OCI-LY7 (cell line): ENCODE results near the gene OVCA2. TPM values are rescaled to one million over a fixed set of nuclear protein-coding genes. Genes with fewer than 3 reads are reported as not detected.

Experiments
- BruUV-seq: library from RNA; stranded (reverse); fragments of 400-500 nt; replicated peaks from 2 replicates; lab custom pipeline; 2021; lab: Mats Ljungman, UMichigan
- CTCF ChIA-PET: fragments of 300-600 bp; sonication (Branson Sonifier 250); formaldehyde crosslinking; loops from one replicate; lab custom pipeline; 2022; ENCODE audit warnings: antibody characterized with exemption; ENCODE audit not compliant: unreplicated experiment; lab: Charles Lee
- POLR2A ChIA-PET: fragments of 300-600 bp; sonication (Branson Sonifier 250); formaldehyde crosslinking; loops from one replicate; lab custom pipeline; 2022; ENCODE audit warnings: antibody characterized with exemption; lab: Charles Lee
- DNase-seq: peaks from one replicate; pipeline ENCODE4 v3.0.0-alpha.2; 2015; ENCODE audit warnings: low spot score
- H2AFZ ChIP-seq: fragments of 200-600 bp; sonication (generic), shearing (Covaris generic); 2 replicates; pipeline ENCODE4 v1.6.1; 2014; ENCODE audit warnings: mild to moderate bottlenecking, antibody characterized with exemption, low read length, moderate library complexity
- H3K27ac ChIP-seq: fragments of 200-600 bp; sonication (generic); 2 replicates; pipeline ENCODE4 v1.5.1; 2014; ENCODE audit warnings: mixed run types, low read depth, mild to moderate bottlenecking, moderate library complexity, low read length, inconsistent platforms; ENCODE audit not compliant: poor library complexity, severe bottlenecking
- H3K36me3 ChIP-seq: fragments of 200-600 bp; sonication (generic); 2 replicates; pipeline ENCODE4 v1.6.1; 2014; ENCODE audit warnings: mild to moderate bottlenecking, antibody characterized with exemption, low read length, moderate library complexity, mixed read lengths; ENCODE audit not compliant: insufficient read depth
- H3K4me1 ChIP-seq: fragments of 200-600 bp; sonication (generic); 2 replicates; pipeline ENCODE4 v1.5.1; 2014; ENCODE audit warnings: mild to moderate bottlenecking, low read length; ENCODE audit not compliant: insufficient read depth, poor library complexity, severe bottlenecking
- H3K4me2 ChIP-seq: fragments of 200-600 bp; sonication (generic); 2 replicates; pipeline ENCODE4 v1.6.1; 2014; ENCODE audit warnings: mild to moderate bottlenecking, low read length
- H3K4me3 ChIP-seq: fragments of 200-600 bp; sonication (generic); 2 replicates; pipeline ENCODE4 v1.5.1; 2014; ENCODE audit warnings: mild to moderate bottlenecking, low read depth, low read length; ENCODE audit not compliant: poor library complexity, severe bottlenecking
- H3K79me2 ChIP-seq: fragments of 200-600 bp; sonication (generic); 2 replicates; pipeline ENCODE4 v1.6.1; 2016; ENCODE audit warnings: low read depth, mild to moderate bottlenecking, low read length, moderate library complexity, mixed read lengths; ENCODE audit not compliant: insufficient read depth
- H3K9me2 ChIP-seq: fragments of 200-600 bp; sonication (generic); 2 replicates; pipeline ENCODE4 v1.6.1; 2016; ENCODE audit warnings: mild to moderate bottlenecking, low read length, mixed read lengths; ENCODE audit not compliant: insufficient read depth
- H3K9me3 ChIP-seq: fragments of 200-600 bp; sonication (generic); 2 replicates; pipeline ENCODE4 v1.6.1; 2014; ENCODE audit warnings: mild to moderate bottlenecking, mixed run types, low read length, mixed read lengths
- H4K20me1 ChIP-seq: fragments of 200-600 bp; sonication (generic); 2 replicates; pipeline ENCODE4 v1.6.1; 2014; ENCODE audit warnings: mild to moderate bottlenecking, antibody characterized with exemption, low read length, moderate library complexity, mixed read lengths; ENCODE audit not compliant: insufficient read depth
- CTCF ChIP-seq: fragments of 200-600 bp; sonication (generic); conservative IDR thresholded peaks from 2 replicates; pipeline ENCODE4 v1.5.1; 2014; ENCODE audit warnings: mild to moderate bottlenecking, antibody characterized with exemption, low read length, moderate library complexity, mixed read lengths
- EZH2phosphoT487 ChIP-seq: fragments of 200-600 bp; sonication (generic); IDR thresholded peaks from 2 replicates; pipeline ENCODE4 v1.6.1; 2018; ENCODE audit warnings: low read depth, borderline replicate concordance, mild to moderate bottlenecking, mixed run types, antibody characterized with exemption, low read length, moderate library complexity, mixed read lengths
- intact Hi-C: fragments of 100-400 bp; cut with micrococcal nuclease; formaldehyde crosslinking; loops from one replicate; pipeline ENCODE4 v1.10.0; 2022; ENCODE audit not compliant: unreplicated experiment
- total RNA-seq, 2 experiments: library from RNA; depleted of rRNA in 1 of 2; stranded (reverse); fragments of >200 nt in 1 of 2; shearing (Covaris generic) in 1 of 2; gene quantifications; 2 replicates each; pipeline ENCODE4 v1.2.3, GENCODE V29; 2014 to 2022

Gene OVCA2
- total RNA-seq, 2 experiments from 2014 or later, result 21.9 to 24.0 TPM

GRCh38 chr17:1997289-1997926, 44.4 kb upstream of the OVCA2 start:
- Histone ChIP-seq H2AFZ (no peak overlapping the region), H4K20me1 (no peaks in the 10 kb centered on the region), H3K4me2 (no peak overlapping the region), H3K4me1 (no peaks in the 10 kb centered on the region), H3K9me2 (no peaks in the 10 kb centered on the region), H3K36me3 (no peaks in the 10 kb centered on the region), H3K4me3 (no peak overlapping the region), H3K9me3 (no peaks in the 10 kb centered on the region), H3K79me2 (no peaks in the 10 kb centered on the region), H3K27ac (no peak overlapping the region)
- POLR2A ChIA-PET, result no interaction called here
- no TSS peak for BruUV-seq
- DNase-seq, result no peak
- CTCF ChIA-PET, result no interaction called here
- TF ChIP-seq CTCF, result no peak
- no peak for TF ChIP-seq EZH2phosphoT487
- intact Hi-C loops, result no loop called here

GRCh38 chr17:1997927-1998742, 43.7 kb upstream of the OVCA2 start:
- Histone ChIP-seq H3K4me2 (no peak overlapping the region), H3K27ac (no peak overlapping the region), H3K79me2 (no peaks in the 10 kb centered on the region), H2AFZ (no peak overlapping the region), H3K9me2 (no peaks in the 10 kb centered on the region), H3K9me3 (no peaks in the 10 kb centered on the region), H3K36me3 (no peaks in the 10 kb centered on the region), H4K20me1 (no peaks in the 10 kb centered on the region), H3K4me3 (no peak overlapping the region), H3K4me1 (no peaks in the 10 kb centered on the region)
- no peak for DNase-seq
- intact Hi-C loops, result no loop called here
- ChIA-PET CTCF (no interaction called here), POLR2A (no interaction called here)
- TF ChIP-seq EZH2phosphoT487 (no peak), CTCF (no peak)
- BruUV-seq, result no TSS peak
